Omental fat pad (tissue), 4 donors: ENCODE measurements around the gene HADHB. TPM values are rescaled to one million over a fixed set of nuclear protein-coding genes. Genes with fewer than 3 reads are reported as not detected.
"Not testable (repeated sequence)": the region's sequence is repeated elsewhere in the genome, so short reads cannot be mapped to it uniquely, and the experiment has no call there.

Experiments
- ATAC-seq: fragments of 150-250 bp; one replicate; pipeline ENCODE4 v1.9.1; 2016; ENCODE audit warnings: mild to moderate bottlenecking, moderate library complexity; ENCODE audit not compliant: low FRiP score
- DNase-seq: peaks from one replicate; pipeline ENCODE4 v3.0.0-alpha.2; 2019; ENCODE audit warnings: low spot score
- total RNA-seq, 4 donors: library from RNA; depleted of rRNA; stranded (reverse); fragments of >200 nt; gene quantifications; one replicate each; pipeline ENCODE4 v1.1.0, GENCODE V29; 2016
- TF ChIP-seq, protein P1 (sequence below), 3 donors: fragments of 450-650 bp; IDR thresholded peaks; one replicate each; pipeline ENCODE4 v1.5.1; 2016 to 2017; ENCODE audit warnings: antibody characterized with exemption in 3 of 3, mild to moderate bottlenecking in 3 of 3, moderate library complexity in 2 of 3

The HADHB gene
- total RNA-seq, 4 donors from 2014 or later = 130 to 213 (median 167) TPM

DNA sequence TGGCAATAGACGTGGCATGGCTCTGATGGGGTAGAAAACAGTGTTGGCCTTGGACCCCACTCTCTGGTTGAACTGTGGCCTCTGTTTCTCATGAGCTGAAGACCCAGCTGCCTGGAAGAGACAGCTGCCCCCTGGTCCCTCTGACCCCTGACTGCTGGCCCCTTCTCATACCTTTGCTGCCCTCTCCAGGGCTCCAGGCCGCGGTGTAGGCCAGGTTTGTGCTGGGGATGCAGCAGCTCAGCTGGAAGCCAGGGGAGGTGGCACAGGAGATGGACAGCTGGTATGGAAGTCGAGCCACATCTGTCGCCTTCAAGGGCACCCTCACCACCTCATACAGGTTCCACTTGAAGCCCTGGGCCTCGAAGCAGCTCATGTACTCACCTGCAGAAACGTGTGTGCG is 69.5 kb downstream of the HADHB start:
- DNase-seq (no peak), ATAC-seq (no peak)
- TF ChIP-seq, protein P1, sequence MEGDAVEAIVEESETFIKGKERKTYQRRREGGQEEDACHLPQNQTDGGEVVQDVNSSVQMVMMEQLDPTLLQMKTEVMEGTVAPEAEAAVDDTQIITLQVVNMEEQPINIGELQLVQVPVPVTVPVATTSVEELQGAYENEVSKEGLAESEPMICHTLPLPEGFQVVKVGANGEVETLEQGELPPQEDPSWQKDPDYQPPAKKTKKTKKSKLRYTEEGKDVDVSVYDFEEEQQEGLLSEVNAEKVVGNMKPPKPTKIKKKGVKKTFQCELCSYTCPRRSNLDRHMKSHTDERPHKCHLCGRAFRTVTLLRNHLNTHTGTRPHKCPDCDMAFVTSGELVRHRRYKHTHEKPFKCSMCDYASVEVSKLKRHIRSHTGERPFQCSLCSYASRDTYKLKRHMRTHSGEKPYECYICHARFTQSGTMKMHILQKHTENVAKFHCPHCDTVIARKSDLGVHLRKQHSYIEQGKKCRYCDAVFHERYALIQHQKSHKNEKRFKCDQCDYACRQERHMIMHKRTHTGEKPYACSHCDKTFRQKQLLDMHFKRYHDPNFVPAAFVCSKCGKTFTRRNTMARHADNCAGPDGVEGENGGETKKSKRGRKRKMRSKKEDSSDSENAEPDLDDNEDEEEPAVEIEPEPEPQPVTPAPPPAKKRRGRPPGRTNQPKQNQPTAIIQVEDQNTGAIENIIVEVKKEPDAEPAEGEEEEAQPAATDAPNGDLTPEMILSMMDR (IDR thresholded peaks at IDR 0.05) = no peak

DNA sequence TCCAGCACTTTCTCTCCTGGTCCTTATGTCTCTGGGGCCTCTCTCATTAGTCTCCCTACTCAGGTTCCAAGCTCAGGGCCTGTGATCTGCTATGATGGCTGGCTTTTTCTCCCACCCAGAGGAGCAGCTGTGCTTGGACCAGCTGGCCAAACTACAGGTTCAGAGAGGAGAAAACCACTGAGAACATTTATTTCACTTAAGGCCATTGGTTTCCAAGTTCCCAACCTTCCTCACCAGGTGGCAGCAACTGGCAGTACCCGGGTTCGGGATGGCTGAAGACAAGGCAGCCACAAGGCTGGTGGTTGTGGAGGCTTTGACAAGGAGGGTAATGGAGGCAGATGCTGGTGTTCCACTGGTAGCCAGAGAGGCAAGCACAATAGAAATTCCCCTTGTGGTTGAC is 71.3 kb downstream of the HADHB start:
- DNase-seq = no peak
- no peak for ATAC-seq
- TF ChIP-seq, protein P1 (IDR thresholded peaks at IDR 0.05) = no peak

DNA sequence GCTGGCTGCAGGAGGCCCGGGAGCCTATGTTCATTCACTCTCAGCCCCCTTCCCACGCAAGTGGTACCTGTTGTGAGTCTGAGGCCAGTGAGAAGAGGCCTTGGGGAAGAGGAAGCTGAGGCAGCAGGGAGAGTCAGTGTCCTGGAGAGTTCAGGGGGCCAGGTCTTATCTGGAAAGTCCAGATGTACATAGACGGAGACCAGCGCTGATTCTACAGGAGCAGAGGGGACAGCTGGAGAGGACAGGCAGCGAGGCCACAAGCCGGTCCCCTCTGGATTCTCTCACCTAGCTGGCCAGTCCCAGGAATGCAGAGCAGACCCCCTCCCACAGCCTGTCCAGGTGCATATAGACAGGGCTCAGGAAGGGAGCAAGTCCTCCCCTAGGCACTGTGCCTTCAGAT is 72.1 kb downstream of the HADHB start:
- ATAC-seq (no peak), DNase-seq (no peak)
- TF ChIP-seq, protein P1 (IDR thresholded peaks at IDR 0.05) = no peak

DNA sequence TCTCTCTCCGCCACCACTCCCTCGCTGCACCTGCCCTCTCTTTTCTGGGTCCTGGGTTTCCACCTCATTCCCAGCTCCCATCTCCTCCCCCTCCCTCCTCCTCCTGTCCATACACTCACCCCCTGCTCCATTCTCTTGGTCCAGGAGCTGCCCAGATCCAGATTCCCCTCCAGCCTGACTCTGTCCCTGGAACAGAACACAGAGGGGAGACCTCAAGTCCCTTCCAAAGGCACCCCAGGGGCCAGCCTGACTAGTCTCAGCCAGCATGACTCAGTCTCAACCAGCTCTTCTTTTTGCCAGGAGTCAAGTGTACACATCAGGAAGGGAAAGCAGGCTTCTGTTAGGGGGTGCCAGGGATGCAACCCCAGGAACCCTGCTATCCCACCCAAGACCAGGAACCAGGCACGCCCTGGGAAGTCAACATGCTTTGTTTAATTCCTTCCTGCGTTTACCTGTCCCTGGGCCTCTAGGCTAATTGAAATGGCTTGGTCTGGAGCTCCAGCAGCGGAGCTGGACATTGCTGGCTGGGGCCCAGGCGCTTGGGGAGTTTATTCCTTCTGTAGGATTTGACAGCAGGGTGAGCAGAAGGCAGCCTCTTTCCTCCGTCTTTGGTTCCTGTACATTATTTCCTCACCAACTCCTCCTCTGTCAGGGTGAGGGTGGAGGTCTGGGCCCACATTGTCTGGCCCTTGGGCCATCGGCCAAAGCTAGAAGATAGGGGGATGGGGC is 72.8 kb downstream of the HADHB start:
- TF ChIP-seq, protein P1 (IDR thresholded peaks at IDR 0.05) = no peak
- DNase-seq = no peak
- ATAC-seq = no peak

DNA sequence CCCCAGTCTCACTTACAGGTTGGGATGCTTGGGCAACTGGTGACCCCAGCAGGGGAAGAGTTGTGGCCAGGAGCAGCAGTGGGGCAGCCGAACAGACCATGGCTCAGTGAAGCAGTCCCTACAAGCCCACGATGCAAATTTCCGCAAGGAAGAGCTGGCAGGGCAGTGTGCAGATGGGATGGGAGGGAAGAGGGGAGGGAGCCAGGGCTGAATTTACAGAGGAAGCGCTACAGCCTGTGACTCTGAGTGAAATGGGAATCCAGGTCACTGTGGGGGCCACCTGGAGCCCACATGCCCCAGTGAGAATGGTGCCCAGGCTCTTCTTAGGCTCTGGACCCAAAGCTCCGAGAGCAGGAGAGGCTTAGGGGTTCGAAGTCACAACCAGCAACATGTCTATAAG is 74.2 kb downstream of the HADHB start:
- no peak for DNase-seq
- ATAC-seq = no peak
- TF ChIP-seq, protein P1 (IDR thresholded peaks at IDR 0.05) = no peak

DNA sequence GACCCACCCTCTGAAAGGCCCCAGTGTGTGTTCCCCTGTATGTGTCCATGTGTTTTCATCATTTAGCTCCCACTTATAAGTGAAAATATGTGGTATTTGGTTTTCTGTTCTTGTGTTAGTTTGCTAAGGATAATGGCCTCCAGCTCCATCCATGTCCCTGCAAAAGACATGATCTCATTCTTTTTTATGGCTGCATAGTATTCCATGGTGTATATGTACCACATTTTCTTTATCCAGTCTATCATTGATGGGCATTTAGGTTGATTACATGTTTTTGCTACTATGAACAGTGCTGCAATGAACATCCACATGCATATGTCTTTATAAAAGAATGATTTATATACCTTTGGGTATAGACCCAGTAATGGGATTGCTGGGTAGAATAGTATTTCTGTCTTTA is 79.7 kb downstream of the HADHB start:
- ATAC-seq, DNase-seq: not testable (repeated sequence)

DNA sequence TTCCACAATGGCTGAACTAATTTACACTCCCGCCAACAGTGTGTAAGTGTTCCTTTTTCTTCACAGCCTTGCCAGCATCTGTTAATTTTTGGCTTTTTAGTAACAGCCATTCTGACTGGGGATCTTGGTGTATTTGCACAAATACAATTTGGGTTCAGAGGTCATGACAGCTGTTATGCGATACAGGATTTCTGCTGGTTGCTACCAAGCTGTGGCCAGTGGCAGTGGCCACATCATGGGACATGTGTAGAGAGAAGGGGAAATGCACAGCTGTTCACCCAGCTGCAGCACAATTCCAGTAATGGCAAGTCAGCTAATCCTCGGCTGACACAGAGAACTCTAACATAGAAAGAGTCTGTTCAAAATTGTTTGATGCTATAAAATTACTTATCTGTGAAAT is 80.2 kb downstream of the HADHB start:
- TF ChIP-seq, protein P1 (IDR thresholded peaks at IDR 0.05) = no peak
- no peak for ATAC-seq
- DNase-seq = no peak
